ENCODE measurements around the gene MRPL34. TPM values are rescaled to one million over a fixed set of nuclear protein-coding genes. Genes with fewer than 3 reads are reported as not detected.

The MRPL34 gene
- total RNA-seq, 1 experiment from 2014 or later: 78.9 TPM

DNA sequence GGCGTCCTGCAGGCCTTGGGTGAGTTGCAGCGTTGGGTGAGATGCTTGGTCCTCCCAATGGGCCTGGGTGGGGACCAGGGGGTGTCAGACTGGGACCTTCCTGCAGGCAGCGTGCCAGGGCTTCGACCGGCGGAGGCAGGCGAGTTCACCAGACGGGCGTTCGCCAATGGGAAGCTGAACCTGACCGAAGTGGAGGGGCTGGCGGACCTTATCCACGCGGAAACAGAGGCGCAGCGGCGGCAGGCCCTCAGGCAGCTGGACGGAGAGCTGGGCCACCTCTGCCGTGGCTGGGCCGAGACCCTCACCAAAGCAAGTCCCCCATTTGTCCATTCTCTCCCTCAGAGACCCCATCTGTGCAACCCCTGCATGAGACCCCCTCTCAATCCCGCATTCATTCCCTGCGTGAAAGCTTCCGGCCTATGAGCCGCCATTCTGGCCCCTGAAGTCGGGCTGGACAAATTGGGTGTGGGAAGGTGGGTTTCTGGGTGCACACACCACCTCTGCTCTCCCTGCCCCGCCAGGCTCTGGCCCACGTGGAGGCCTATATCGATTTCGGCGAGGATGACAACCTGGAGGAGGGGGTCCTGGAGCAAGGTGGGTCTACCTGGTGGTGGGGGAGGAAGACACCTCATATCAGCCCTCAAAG is 32.9 kb downstream of the MRPL34 start:
- Histone ChIP-seq H3K36me3 (ENCODE audit: control insufficient read depth, insufficient read depth, low read length) (no peaks in the 10 kb centered on the region), H3K4me1 (0 out of 2 replicates have a peak, but pooled peaks cover 9% of the 10 kb centered on the region), H3K9me3 (no peaks in the 10 kb centered on the region), H3K4me3 (ENCODE audit: low read depth, low read length) (peak overlapping the region; percentile 59), H3K27me3 (replicated peaks; ENCODE audit: control insufficient read depth, insufficient read depth, low read length) (no peaks in the 10 kb centered on the region)
- POLR2A ChIA-PET: no interaction called here
- BruUV-seq (replicated peaks): no TSS peak
- H3K27me3 Mint-ChIP-seq (ENCODE audit: insufficient read depth, unreplicated experiment): no peaks in the 10 kb centered on the region
- no peaks in the 10 kb centered on the region for H3K4me1 Mint-ChIP-seq (ENCODE audit: low read depth, unreplicated experiment)
- peak overlapping the region; percentile 85 for H3K4me3 Mint-ChIP-seq (ENCODE audit: unreplicated experiment)
- TF ChIP-seq CTCF (IDR thresholded peaks at IDR 0.05; ENCODE audit: insufficient read depth in 1 of 2, low read depth in 1 of 2, low read length in 1 of 2, severe bottlenecking in 1 of 2, unreplicated experiment in 1 of 2): no peak
- intact Hi-C loops (cut with micrococcal nuclease; ENCODE audit: unreplicated experiment): loop anchor here (5.0 kb wide), 1 partner anchor 219 kb away; the partner anchor contains the start of gene COLGALT1
- H3K9me3 Mint-ChIP-seq (ENCODE audit: unreplicated experiment): no peaks in the 10 kb centered on the region
- CTCF ChIA-PET: no interaction called here
- no peak for DNase-seq
- H3K27ac Mint-ChIP-seq (ENCODE audit: unreplicated experiment): peak overlapping the region; percentile 97
- H3K36me3 Mint-ChIP-seq (ENCODE audit: insufficient read depth, unreplicated experiment): peaks cover 40% of the 10 kb centered on the region

DNA sequence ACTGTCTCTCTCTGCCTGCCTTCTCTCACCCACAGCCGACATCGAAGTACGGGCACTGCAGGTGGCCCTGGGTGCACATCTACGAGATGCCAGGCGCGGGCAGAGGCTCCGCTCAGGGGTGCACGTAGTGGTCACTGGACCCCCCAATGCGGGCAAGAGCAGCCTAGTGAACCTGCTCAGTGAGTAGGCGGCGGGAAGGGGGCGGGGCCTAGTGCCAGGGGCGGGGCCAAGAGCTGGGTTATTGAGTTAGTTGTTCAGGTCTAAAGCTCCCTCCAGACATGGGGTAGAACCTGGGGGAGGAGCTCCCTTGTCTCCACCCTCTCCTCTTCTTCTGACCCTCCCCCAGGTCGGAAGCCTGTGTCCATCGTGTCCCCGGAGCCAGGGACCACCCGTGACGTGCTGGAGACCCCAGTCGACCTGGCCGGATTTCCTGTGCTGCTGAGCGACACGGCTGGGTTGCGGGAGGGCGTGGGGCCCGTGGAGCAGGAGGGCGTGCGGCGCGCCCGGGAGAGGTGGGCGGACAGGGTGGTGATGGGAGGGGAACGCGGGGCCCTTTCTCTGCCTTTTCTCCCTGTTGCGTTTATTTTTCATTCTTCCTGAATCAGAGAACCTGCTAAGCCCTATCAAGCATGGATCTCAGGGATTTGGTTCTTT is 33.5 kb downstream of the MRPL34 start:
- Histone ChIP-seq H3K36me3 (ENCODE audit: control insufficient read depth, insufficient read depth, low read length) (no peaks in the 10 kb centered on the region), H3K9me3 (no peaks in the 10 kb centered on the region), H3K27me3 (replicated peaks; ENCODE audit: control insufficient read depth, insufficient read depth, low read length) (no peaks in the 10 kb centered on the region), H3K4me1 (0 out of 2 replicates have a peak, but pooled peaks cover 5% of the 10 kb centered on the region), H3K4me3 (ENCODE audit: low read depth, low read length) (no peak overlapping the region)
- ChIA-PET POLR2A (no interaction called here), CTCF (no interaction called here)
- no peak for TF ChIP-seq CTCF (IDR thresholded peaks at IDR 0.05; ENCODE audit: insufficient read depth in 1 of 2, low read depth in 1 of 2, low read length in 1 of 2, severe bottlenecking in 1 of 2, unreplicated experiment in 1 of 2)
- peak overlapping the region; percentile 85 for H3K4me3 Mint-ChIP-seq (ENCODE audit: unreplicated experiment)
- DNase-seq: no peak
- no TSS peak for BruUV-seq (replicated peaks)
- H3K36me3 Mint-ChIP-seq (ENCODE audit: insufficient read depth, unreplicated experiment): peaks cover 42% of the 10 kb centered on the region
- H3K27me3 Mint-ChIP-seq (ENCODE audit: insufficient read depth, unreplicated experiment): no peaks in the 10 kb centered on the region
- no peaks in the 10 kb centered on the region for H3K9me3 Mint-ChIP-seq (ENCODE audit: unreplicated experiment)
- H3K27ac Mint-ChIP-seq (ENCODE audit: unreplicated experiment): no peak overlapping the region
- H3K4me1 Mint-ChIP-seq (ENCODE audit: low read depth, unreplicated experiment): no peaks in the 10 kb centered on the region
- intact Hi-C loops (cut with micrococcal nuclease; ENCODE audit: unreplicated experiment): loop anchor here (5.0 kb wide), 1 partner anchor 218 kb away; the partner anchor contains the start of gene COLGALT1

DNA sequence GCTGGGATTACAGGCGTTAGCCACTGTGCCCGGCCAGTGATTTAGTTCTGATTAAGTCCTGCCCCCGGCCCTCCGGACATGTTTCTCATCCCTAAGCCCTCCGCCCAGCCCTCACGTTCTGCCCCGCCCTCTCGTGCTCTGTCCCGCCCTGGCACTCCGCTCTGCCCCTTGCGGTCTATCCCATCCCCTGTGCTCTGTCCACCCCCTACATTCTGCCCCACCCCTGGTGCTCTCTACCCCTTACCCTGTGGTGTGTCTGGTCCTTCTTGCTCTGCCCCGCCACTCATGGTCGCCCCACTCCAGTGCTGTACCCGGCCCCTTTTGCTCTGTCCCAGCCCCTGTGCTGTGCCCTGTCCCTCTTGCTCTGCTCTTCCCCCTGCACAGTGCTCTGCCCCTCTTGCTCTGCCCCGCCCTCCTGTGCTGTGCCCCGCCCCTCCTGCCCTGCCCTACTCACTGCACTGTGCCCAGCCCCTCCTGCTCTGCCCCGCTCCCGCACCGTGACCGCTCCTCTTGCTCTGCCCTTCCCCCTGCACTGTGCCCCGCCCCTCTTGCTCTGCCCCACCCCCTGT is 34.7 kb downstream of the MRPL34 start:
- Mint-ChIP-seq H3K9me3 (ENCODE audit: unreplicated experiment) (no peaks in the 10 kb centered on the region), H3K4me1 (ENCODE audit: low read depth, unreplicated experiment) (no peaks in the 10 kb centered on the region), H3K27me3 (ENCODE audit: insufficient read depth, unreplicated experiment) (no peaks in the 10 kb centered on the region), H3K27ac (ENCODE audit: unreplicated experiment) (no peak overlapping the region), H3K4me3 (ENCODE audit: unreplicated experiment) (no peak overlapping the region), H3K36me3 (ENCODE audit: insufficient read depth, unreplicated experiment) (peaks cover 38% of the 10 kb centered on the region)
- ChIA-PET CTCF (no interaction called here), POLR2A (no interaction called here)
- H3K36me3 ChIP-seq (ENCODE audit: control insufficient read depth, insufficient read depth, low read length): no peaks in the 10 kb centered on the region
- H3K9me3 ChIP-seq: no peaks in the 10 kb centered on the region
- no TSS peak for BruUV-seq (replicated peaks)
- DNase-seq: no peak
- H3K4me1 ChIP-seq: 0 out of 2 replicates have a peak, but pooled peaks cover 5% of the 10 kb centered on the region
- H3K27me3 ChIP-seq (replicated peaks; ENCODE audit: control insufficient read depth, insufficient read depth, low read length): no peaks in the 10 kb centered on the region
- H3K4me3 ChIP-seq (ENCODE audit: low read depth, low read length): no peak overlapping the region
- intact Hi-C loops (cut with micrococcal nuclease; ENCODE audit: unreplicated experiment): no loop called here
- no peak for TF ChIP-seq CTCF (IDR thresholded peaks at IDR 0.05; ENCODE audit: insufficient read depth in 1 of 2, low read depth in 1 of 2, low read length in 1 of 2, severe bottlenecking in 1 of 2, unreplicated experiment in 1 of 2)

Measured in Caco-2 (cell line).